OCI-LY1 (cell line): ENCODE results near the gene TXNIP.
A peak's percentile ranks its signal among the peaks of the same experiment; 100 is the strongest.

ENCODE experiments used
- H2AFZ ChIP-seq: fragments of 200-600 bp; sonication (generic), shearing (Covaris generic); 2 replicates; pipeline ENCODE4 v1.6.0; 2014; ENCODE audit warnings: antibody characterized with exemption, mild to moderate bottlenecking, low read length
- H3F3A ChIP-seq: fragments of 200-600 bp; sonication (generic), shearing (Covaris generic); 2 replicates; pipeline ENCODE4 v1.6.0; 2014; ENCODE audit warnings: mild to moderate bottlenecking, antibody characterized with exemption, low read length, moderate library complexity; ENCODE audit not compliant: insufficient read depth
- H3K27ac ChIP-seq: fragments of 200-600 bp; sonication (generic); 2 replicates; pipeline ENCODE4 v1.5.1; 2014; ENCODE audit warnings: low read length, mixed run types, mild to moderate bottlenecking, low read depth; ENCODE audit not compliant: poor library complexity, severe bottlenecking
- H3K27me3 ChIP-seq: fragments of 200-600 bp; sonication (generic); 2 replicates; pipeline ENCODE4 v1.6.0; 2014; ENCODE audit warnings: antibody characterized with exemption, mild to moderate bottlenecking, low read length, moderate library complexity; ENCODE audit not compliant: insufficient read depth
- H3K36me3 ChIP-seq: fragments of 200-600 bp; sonication (generic); 2 replicates; pipeline ENCODE4 v1.6.1; 2014; ENCODE audit warnings: mild to moderate bottlenecking, antibody characterized with exemption, low read length, moderate library complexity, mixed read lengths; ENCODE audit not compliant: insufficient read depth
- H3K4me1 ChIP-seq: fragments of 200-600 bp; sonication (generic); 2 replicates; pipeline ENCODE4 v1.5.1; 2014; ENCODE audit warnings: mild to moderate bottlenecking, low read length, moderate library complexity; ENCODE audit not compliant: insufficient read depth, severe bottlenecking
- H3K4me2 ChIP-seq: fragments of 200-600 bp; sonication (generic), shearing (Covaris generic); 2 replicates; pipeline ENCODE4 v1.6.1; 2014; ENCODE audit warnings: low read length
- H3K4me3 ChIP-seq: fragments of 200-600 bp; sonication (generic); 2 replicates; pipeline ENCODE4 v1.5.1; 2014; ENCODE audit warnings: low read length, low read depth, mild to moderate bottlenecking, mixed read lengths; ENCODE audit not compliant: poor library complexity, severe bottlenecking
- H3K79me2 ChIP-seq: fragments of 200-600 bp; shearing (Covaris generic); 2 replicates; pipeline ENCODE4 v1.6.1; 2016; ENCODE audit warnings: mixed run types, low read length, mixed read lengths; ENCODE audit not compliant: insufficient read depth
- H3K9ac ChIP-seq: fragments of 200-600 bp; sonication (generic), shearing (Covaris generic); 2 replicates; pipeline ENCODE4 v1.6.1; 2014; ENCODE audit warnings: mild to moderate bottlenecking, low read length, mixed read lengths
- H3K9me2 ChIP-seq: fragments of 200-600 bp; sonication (generic), shearing (Covaris generic); 2 replicates; pipeline ENCODE4 v1.6.1; 2014; ENCODE audit warnings: low read depth, mild to moderate bottlenecking, low read length, mixed read lengths
- H3K9me3 ChIP-seq: fragments of 200-600 bp; shearing (Covaris generic); 2 replicates; pipeline ENCODE4 v1.6.1; 2014; ENCODE audit warnings: low read length, mixed read lengths
- H4K20me1 ChIP-seq: fragments of 200-600 bp; sonication (generic), shearing (Covaris generic); 2 replicates; pipeline ENCODE4 v1.6.0; 2016; ENCODE audit warnings: mild to moderate bottlenecking, low read length; ENCODE audit not compliant: insufficient read depth
- EZH2 ChIP-seq: fragments of 200-600 bp; sonication (generic), shearing (Covaris generic); IDR thresholded peaks from 2 replicates; pipeline ENCODE4 v1.8.0; 2017; ENCODE audit warnings: borderline replicate concordance, mixed run types, mild to moderate bottlenecking, antibody characterized with exemption, low read length, moderate library complexity, mixed read lengths
- TF ChIP-seq, protein P1 (sequence below): fragments of 200-600 bp; sonication (generic), shearing (Covaris generic); IDR thresholded peaks from 2 replicates; pipeline ENCODE4 v1.5.1; 2017; ENCODE audit warnings: mild to moderate bottlenecking, antibody characterized with exemption, low read length, moderate library complexity, mixed read lengths

Gene TXNIP

DNA sequence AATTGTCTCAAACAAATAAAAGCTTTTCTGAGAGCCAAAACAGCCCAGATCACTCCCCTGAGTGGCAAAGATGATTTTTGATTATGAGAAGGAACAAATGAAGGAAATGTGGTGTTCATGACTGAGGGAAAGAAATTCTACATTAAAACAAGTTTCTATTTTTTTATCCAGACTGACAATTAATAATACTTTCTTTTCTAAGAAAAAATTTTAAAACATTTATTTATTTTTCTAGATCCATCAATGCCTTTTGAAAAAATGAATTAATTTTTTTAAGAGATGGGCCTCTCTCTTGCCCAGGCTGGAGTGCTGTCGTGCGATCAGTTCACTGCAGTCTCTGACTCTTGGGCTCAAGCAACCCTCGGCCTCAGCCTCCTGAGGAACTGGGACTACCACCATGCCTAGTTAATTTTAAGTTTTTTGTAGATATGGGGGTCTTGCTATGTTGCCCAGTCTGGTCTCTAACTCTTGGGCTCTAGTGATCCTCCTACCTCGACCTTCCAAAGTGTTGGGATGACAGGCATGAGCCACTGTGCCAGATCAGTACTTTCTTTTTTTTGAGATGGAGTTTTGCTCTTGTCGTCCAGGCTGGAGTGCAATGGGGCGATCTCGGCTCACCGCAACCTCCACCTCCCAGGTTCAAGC lies 11.2 kb upstream of the TXNIP start:
- Histone ChIP-seq H3K4me1 (peaks cover 28% of the 10 kb centered on the region), H3K9me2 (no peaks in the 10 kb centered on the region), H2AFZ (no peak overlapping the region), H3K79me2 (no peaks in the 10 kb centered on the region), H3K36me3 (no peaks in the 10 kb centered on the region), H3K9me3 (no peaks in the 10 kb centered on the region), H4K20me1 (no peaks in the 10 kb centered on the region), H3K4me2 (peak overlapping the region; percentile 64; the same call in 1 of the 2 replicates), H3K27ac (peak overlapping the region; percentile 79), H3K4me3 (no peak overlapping the region), H3K9ac (no peak overlapping the region), H3K27me3 (no peaks in the 10 kb centered on the region), H3F3A (no peaks in the 10 kb centered on the region)
- TF ChIP-seq, protein P1, sequence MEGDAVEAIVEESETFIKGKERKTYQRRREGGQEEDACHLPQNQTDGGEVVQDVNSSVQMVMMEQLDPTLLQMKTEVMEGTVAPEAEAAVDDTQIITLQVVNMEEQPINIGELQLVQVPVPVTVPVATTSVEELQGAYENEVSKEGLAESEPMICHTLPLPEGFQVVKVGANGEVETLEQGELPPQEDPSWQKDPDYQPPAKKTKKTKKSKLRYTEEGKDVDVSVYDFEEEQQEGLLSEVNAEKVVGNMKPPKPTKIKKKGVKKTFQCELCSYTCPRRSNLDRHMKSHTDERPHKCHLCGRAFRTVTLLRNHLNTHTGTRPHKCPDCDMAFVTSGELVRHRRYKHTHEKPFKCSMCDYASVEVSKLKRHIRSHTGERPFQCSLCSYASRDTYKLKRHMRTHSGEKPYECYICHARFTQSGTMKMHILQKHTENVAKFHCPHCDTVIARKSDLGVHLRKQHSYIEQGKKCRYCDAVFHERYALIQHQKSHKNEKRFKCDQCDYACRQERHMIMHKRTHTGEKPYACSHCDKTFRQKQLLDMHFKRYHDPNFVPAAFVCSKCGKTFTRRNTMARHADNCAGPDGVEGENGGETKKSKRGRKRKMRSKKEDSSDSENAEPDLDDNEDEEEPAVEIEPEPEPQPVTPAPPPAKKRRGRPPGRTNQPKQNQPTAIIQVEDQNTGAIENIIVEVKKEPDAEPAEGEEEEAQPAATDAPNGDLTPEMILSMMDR: no peak
- TF ChIP-seq EZH2: no peak

DNA sequence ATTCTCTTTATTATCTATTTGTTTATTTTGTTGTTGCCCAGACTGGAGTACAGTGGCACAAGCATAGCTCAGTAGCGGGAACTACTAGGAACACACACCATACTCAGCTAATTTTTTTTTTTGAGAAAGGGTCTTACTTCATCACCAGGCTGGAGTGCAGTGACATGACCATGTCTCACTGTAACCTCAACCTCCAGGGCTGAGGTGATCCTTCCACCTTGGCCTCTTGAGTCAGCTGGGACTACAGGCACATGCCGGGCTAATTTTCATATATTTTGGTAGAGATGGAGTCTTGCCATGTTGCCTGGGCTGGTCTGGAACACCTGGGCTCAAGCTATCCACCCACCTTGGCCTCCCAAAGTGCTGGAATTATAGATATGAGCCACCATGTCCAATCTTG lies 5.3 kb upstream of the TXNIP start:
- peaks cover 8% of the 10 kb centered on the region; the same call in 1 of the 2 replicates for H3F3A ChIP-seq
- H3K9ac ChIP-seq: peak overlapping the region; percentile 47; the same call in 1 of the 2 replicates
- TF ChIP-seq, protein P1: no peak
- TF ChIP-seq EZH2: no peak
- no peak overlapping the region for H3K4me3 ChIP-seq
- H3K79me2 ChIP-seq: peaks cover 2% of the 10 kb centered on the region; the same call in 1 of the 2 replicates
- no peaks in the 10 kb centered on the region for H3K9me3 ChIP-seq
- no peaks in the 10 kb centered on the region for H4K20me1 ChIP-seq
- H3K36me3 ChIP-seq: no peaks in the 10 kb centered on the region
- no peak overlapping the region for H2AFZ ChIP-seq
- no peaks in the 10 kb centered on the region for H3K27me3 ChIP-seq
- no peaks in the 10 kb centered on the region for H3K9me2 ChIP-seq
- H3K27ac ChIP-seq: peak overlapping the region; percentile 84
- H3K4me1 ChIP-seq: peaks cover 68% of the 10 kb centered on the region
- no peak overlapping the region; the same call in 1 of the 2 replicates for H3K4me2 ChIP-seq

DNA sequence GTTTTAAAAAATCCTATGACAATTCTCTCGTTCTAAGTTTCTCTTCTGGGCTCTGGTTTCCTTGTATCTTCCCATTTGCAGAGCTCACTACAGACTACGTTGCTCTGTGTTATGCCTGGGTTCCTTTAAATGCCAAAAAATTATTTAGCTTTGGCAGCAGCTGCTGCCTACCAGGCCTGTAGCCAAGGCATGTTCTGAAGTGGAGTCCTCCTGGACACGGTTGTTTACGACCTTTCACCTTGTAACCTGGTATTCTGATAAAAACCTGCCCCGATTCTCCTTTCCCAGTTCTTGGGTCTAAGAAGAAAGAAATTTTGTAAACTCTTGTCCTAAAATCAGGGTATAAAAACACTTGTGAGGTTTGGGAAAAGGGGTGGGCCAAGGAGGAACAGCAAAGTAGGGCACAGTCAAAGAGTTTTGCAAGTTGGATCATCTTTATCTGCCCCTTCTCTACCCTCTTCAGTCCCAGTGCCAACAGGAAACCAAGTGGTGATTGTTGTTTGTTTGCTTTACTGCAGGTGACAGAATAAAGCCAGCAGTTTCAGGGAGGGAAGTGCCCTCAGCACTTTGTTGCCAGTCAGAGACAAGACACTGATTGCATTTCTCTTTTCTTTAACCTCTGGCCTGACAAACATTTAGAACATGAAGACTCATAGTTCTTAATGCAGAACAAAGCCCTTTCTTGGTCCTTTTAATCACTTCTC lies 3.1 kb upstream of the TXNIP start:
- peak overlapping the region; percentile 25 for H2AFZ ChIP-seq

More for the DNA sequence above, 3.1 kb upstream of the TXNIP start:
- Histone ChIP-seq H3K27ac (peak overlapping the region; percentile 98), H3K4me1 (peaks cover 57% of the 10 kb centered on the region), H4K20me1 (no peaks in the 10 kb centered on the region), H3K79me2 (peaks cover 25% of the 10 kb centered on the region), H3K9me3 (no peaks in the 10 kb centered on the region), H3K4me2 (peak overlapping the region; percentile 62), H3K4me3 (peak overlapping the region; percentile 20), H3K9ac (peak overlapping the region; percentile 47), H3K9me2 (no peaks in the 10 kb centered on the region), H3F3A (peaks cover 22% of the 10 kb centered on the region), H3K36me3 (peaks cover 18% of the 10 kb centered on the region), H3K27me3 (no peaks in the 10 kb centered on the region)
- TF ChIP-seq, protein P1: no peak
- no peak for TF ChIP-seq EZH2
